Kidney capillary endothelial cell (primary cell): ENCODE measurements around the gene APOL4.
A peak's percentile ranks its signal among the peaks of the same experiment; 100 is the strongest.
"Not testable (repeated sequence)": the region's sequence is repeated elsewhere in the genome, so short reads cannot be mapped to it uniquely, and the experiment has no call there.

Experiments
- DNase-seq: peaks from one replicate; pipeline ENCODE4 v3.0.0-alpha.2; 2018; ENCODE audit warnings: low spot score

APOL4 gene, protein sequence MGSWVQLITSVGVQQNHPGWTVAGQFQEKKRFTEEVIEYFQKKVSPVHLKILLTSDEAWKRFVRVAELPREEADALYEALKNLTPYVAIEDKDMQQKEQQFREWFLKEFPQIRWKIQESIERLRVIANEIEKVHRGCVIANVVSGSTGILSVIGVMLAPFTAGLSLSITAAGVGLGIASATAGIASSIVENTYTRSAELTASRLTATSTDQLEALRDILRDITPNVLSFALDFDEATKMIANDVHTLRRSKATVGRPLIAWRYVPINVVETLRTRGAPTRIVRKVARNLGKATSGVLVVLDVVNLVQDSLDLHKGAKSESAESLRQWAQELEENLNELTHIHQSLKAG

DNA sequence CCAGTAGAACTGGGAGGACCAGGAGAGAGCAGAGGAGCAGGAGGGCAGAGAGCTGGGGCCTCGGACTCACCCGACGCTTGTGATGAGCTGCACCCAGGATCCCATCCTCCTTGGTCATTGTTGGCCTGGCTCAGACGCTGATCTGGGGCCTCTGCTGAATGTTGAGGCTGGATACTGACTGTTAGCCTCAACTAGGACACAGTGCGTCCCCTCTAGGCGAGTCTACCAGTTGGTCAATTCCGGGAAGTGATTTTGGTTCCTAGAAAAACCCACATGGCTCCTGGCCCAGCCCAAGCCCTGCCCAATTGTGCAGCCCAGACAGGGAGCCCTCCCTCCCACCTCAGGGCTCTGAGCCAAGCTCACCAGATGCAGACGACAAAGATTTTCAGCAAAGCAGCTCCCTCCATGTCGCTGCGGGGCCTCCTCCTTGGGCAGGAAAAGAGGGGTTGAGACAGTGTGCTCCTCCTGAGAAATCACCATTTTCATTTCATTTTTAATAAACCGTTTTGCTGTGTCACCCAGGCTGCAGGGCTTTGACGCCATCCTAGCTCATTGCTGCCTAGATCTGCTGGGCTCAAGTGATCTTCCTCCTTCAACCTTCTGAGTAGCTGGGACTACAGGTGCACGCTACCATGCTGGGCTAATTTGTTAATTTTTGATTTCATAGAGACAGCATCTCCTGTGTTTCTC lies at the start of gene APOL4:
Gene APOL4 (minus strand): TSS at position 180 of the 690 bp plus-strand sequence. CDS start 75 bp downstream, at position 105.
- DNase-seq: no peak

DNA sequence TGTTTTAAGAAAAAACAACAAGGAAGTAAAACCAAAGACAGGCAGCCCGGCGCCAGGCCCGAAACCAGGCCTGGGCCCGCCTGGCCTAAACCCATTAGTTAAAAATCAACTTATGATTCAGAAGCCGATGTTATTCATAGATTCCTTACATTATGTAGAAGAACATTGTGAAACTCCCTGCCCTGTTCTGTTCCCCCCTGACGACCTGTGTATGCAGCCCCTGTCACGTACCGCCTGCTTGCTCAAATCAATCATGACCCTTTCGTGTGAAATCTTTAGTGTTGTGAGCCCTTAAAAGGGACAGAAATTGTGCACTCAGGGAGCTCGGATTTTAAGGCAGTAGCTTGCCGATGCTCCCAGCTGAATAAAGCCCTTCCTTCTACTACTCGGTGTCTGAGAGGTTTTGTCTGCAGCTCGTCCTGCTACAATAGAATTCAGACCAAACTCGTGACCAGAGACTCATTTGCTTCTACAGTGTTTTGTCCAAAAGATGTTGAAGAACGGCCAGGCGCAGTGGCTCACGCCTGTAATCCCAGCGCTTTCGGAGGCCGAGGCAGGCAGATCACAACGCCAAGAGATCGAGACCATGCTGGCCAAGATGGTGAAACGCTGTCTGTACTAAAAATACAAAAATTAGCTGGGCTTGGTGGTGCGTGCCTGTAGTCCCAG lies 48.8 kb upstream of the APOL4 start:
- not testable (repeated sequence) for DNase-seq

DNA sequence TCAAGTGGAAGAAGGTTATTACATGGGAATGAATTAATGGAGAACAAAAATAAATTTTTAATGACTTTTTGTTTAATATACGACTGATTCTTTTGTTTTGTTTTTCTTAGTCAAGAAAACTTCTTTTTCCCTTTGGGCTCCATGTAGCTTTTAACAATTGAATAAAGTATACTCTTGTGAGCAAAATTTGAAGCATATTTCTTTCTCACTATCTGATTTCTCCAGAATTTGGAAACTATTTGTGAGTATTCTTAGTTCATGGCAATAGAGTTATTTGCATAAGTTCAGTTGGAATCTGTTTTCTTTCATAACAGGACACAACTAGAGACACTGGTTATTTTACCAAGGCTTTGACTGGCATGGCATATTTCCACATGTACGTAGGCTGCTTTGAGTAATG lies 47.6 kb upstream of the APOL4 start:
- DNase-seq: no peak

DNA sequence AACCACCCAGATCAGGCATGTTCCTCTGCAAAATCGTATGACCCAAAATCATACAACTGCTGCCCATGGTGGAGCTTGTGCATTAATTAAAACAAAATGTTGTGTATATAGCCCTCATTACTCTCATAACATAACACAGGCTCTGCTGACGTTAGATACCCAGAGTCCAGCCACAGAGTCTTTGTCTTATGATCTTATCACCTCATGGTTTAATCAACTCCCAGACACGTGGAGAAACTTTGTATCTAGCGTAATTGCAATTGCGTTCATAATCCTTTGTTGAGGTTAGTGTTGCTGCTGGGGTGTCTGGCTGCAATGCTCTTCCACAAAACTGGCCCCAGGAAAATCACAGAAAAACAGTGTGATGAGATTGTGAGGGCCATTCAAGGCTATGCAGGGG lies 46.3 kb upstream of the APOL4 start:
- DNase-seq: no peak

DNA sequence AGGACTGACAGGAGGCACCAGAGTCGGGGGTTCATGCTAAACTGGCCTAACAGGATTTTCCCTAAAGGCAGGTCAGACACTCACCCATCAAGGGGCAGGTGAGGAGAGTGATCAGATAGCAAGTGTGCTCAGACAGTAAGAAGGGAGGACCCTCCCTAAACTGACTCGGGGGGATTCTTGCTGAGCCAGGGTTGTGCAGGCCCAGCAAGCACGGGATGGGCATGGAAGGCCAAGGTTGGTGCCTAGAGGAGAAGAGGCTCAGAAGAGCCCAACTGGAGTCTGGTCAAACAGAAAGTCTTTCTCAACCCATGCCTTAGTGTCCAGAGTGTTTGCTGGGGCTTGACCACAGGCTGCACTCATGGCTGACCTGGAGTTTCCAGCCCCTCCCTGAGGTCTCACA lies 45.1 kb upstream of the APOL4 start:
- no peak for DNase-seq

DNA sequence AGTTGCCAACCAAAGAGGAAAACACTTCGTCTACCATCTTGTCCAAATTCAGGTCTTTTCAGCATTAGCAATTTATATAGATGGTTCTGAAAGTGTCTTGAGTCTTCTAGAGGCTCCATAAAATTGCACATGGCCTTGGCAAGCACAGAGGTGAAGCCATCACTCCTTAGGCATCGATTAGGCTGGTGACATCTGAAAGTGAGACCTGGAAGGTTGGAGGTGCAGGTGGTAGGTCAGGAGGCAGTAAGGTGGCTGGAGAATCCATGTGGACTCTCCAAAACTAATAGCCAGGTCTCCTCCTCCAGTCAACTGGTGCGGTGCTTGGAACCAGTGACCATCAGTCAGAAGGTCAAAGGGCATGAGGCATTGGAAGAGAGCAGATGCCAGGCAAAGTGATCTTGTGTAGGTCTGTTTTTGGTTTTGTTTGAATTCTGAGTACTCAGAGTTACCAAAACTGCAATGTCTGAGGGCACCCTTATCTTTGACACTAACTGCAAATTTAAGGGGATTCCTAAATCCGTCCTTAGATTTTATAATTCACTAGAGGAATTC lies 44.3 kb upstream of the APOL4 start:
- no peak for DNase-seq

DNA sequence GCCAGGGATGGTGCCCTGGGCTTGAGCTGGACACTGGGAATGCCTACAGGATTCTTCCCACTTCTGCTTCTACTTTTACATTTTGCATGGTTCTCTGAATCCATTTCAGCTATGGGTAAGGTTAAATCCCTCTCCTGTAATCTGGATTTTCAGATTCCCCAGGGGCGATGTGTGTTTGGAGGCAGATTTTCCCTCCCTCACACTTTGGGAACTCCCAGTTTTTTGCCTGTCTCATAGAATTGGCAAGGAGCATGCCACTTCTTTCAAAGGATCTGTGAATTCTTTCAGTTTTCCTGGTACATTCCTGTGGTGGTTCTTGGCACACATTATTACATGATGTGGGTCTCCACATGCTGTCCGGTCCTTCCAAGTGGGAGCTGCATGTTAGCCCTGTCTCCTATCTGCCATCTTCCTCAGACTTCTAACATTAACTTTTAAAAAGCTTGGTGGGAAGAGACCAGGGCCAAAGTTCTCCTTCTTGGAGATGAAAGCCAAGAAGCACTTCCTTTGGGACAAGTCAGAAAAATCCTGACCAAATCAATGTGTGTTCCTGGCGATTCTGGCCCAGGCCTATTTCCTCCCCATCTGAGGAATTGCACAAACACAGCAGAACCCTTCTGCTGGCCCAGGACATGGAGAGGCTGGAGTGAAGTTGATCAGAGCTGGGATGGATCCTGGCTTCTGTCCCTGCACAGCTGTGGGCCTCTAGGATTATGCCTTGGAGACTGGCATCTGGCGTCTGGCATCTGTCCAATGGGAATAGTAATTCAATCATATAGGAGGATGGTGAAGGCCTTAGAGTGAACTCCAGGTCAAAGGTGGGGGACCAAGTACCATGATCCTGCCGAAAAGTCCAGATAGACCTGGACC lies 43.1 kb upstream of the APOL4 start:
- DNase-seq: no peak

DNA sequence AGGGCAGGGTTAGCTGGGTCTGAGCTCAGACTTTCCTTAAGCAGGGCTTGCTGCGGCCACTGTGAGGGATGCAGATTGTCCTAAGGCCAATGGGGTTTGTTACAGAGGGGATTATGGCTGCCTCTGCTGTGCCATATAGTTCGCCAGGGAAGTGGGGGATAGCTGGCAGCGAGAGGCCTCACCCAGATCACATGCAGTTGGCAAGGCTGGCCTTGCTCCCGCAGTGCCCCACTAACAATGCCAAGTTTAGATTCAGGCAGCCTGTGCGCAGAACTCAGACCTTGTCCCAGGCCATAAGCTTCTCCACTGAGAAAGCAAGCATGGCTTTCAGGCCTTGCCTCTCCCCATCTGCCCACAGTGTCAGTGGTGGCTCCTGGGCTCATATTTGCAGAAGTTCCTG lies 42.4 kb upstream of the APOL4 start:
- no peak for DNase-seq

DNA sequence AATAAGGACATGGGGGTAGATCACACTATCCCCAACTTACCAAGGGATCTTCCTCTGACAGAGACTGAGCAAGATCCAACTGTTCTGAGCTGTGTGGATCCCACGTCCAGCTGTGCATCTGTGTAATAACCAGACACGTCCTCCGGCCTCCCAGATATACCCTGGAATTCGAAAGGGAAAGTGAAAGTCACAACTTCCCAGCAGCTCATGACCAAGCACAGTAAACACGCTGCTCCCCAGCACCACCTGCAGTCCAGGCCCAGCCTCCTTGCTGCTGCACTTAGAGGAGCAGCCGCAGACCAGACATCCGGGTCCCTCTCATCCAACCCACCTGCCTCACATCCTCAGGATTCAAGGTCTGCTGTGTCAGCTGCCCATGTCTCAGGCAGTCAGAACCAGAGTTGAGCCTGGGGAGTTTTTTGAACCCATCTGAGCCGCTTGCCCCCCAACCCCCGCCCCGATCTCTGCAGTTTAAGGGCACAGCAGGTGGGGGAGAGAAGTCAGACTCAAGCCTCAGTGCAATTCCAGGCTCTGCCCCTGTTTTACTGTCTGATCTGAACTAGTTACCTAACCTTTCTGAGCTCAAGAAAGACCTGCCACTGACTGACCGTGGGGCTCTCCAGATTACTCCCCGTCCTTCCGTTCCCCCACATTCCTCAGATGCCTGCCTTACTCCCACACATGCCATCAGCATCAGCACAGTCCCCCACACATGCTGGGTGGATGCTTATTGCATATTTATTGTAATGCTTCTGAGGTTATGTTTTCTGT lies 38.0 kb upstream of the APOL4 start, which contains the start of gene APOL2:
Gene APOL2 (minus strand): TSS at position 127 of the 771 bp plus-strand sequence. CDS start 6,365 bp downstream, outside the sequence.
- DNase-seq: peak; percentile 88

DNA sequence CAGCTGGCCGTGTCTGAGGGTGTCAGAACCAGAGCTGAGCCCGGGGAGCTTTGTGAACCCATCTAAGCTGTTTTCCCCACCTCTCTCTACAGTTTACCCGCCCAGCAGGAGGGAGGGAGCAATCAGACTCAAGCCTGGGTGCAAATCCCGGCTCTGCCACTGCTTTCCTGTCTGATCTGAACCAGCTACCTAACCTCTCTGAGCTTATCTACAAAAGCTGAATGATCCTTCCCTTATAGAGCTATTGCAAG lies 37.5 kb upstream of the APOL4 start:
- DNase-seq: no peak

DNA sequence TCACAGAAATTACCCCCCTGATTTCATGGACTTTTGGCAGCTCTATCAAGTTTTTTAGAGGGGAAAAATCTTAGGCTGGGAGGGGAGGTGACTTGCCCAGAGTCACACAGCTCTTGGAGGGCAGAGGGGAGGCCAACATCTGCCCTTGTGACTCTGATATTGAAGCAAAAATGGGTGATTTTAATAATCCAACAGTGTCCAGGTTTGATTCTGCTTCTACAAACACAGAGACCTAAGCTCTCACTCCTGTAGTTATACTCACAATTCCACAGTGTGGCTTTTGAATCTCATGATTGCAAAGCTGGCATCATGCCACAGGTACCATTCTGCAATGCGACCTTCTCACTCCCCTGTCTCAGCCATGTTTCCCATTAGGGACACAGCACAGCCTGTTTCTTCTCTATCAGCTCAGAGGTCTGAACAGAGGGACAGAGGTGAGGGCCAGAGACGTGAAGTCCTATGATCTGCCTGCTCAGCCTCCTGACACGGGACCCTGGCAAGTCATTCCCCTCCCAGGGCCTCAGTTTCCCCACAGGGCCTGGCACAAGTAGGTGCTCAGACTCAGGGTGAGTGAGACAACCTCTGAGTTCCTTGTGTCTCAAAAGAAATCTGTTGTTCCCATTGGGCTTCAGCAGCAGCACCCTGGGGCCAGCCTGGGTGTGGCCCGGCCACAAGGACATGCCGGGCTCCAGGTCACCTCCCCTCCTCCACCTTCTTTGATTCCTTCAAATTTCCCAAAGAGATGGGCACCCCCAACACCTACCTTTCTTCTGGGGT lies 37.0 kb upstream of the APOL4 start:
- DNase-seq: no peak

DNA sequence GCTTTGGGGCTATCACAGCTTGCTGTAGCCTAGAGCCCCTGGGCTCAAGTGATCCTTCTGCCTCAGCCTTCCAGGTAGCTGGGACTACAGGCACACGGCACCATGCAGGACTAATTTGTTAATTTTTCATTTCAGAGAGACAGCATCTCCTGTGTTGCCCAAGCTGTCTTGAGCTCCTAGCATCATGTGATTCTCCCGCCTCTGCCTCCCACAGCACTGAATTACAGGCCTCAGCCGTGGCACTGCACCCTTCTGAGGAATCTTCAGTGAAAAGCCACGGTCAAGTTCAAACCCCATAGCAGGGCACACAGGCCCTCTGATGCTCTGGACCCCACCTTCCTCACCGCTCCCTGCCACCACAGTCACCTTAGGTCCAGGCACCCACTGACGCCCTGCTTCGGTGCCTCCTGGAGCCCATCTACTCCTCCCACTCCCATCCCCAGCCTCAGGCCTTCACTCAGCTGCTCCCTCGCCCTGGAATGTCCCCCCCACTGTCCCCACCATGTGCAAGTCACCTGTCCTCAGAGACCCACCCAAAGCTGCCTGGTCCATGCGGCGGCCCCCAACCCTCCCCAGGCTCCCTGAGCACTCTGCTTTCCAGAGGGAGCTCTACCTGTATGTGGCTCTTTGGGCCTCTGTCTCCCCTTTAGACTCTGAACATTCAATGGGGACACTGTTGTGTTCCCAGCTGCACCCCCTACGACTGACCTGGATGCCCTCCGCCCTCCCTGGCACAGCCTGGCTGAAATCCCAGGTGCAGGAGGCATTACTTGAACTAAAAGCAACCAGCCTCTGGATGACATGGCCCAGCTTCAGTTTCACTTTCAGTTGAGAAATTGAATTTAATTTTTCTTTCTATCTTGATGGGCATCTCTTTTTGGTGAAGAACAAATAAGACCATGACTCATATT lies 36.1 kb upstream of the APOL4 start:
- no peak for DNase-seq

DNA sequence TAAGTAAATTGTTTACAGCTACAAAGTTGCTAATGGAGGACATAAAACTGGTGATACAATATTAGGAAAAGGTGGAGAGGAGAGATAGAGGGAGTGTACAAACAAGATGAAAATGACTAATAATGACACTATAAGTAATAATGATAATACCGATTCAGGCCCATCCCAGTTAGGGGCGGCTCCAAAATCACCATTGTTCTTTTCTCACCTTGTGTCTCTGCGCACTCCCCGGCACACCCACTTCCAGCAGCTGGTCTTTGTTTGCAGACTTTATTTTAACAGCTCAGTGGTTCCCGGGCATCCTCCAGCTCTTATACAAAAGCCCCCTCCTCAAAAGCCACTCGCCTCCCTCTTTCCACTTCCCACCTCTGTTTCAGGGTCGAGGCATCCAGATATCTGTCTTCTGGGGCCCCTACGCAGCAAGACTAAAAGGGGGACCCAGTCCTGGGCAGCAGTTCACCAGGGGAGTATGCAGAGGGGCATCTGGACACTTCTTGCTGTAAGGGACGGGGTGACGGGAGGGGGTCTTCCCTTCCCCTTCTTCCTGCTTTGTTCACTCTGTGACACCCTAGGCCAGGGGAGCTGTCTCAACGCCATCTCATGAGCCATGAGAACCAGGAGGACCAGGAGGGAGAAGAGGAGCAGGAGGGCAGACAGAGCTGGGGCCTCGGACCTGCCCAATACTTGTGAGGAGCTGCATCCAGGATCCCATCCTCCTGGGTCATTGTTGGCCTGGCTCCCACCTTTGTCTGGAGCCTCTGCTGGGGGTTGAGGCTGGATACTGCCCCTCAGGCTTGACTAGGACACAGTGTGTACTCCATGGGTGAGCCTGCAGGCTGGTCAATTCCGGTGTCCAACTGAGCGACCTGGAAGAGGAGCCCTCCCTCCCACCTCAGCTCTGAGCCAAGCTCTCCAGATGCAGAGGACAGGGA lies 35.0 kb upstream of the APOL4 start:
- no peak for DNase-seq

DNA sequence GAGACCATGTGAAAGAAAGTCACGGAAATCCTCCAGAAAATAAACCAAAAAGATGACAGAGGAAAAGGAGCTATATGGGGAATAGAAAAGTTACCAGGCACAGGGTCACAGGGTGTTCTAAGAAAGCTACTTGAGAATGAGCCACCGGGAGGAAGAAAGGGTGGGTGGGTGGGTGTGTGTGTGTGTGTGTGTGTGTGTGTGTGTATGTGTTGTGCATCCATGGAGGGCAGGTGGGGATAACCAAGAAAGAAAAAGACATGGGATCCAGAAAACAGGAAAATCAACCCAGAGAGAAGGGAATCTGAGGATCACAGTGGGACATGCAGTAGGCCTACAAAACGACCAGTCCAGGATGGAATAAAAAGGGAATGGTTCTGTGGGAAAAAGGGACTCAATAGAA lies 34.0 kb upstream of the APOL4 start:
- no peak for DNase-seq

DNA sequence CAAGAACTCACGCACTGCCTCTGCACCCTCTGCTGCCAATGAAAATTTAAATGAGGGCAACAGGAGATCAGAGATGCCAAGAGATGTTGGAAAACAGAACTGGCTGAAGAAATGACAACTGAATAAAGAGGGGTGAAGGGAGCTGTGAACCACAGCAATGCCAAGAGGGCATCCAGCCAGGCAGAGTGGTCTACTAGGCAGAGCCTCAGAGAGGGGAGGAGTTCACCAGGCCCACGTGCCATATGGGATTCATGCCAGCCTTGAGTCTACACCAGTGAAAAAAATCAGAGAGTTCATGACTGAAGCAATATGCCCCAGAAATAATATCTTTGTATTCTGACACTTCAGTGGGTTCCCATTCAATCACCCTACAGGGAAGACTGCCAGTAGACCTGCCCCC lies 33.3 kb upstream of the APOL4 start:
- no peak for DNase-seq

DNA sequence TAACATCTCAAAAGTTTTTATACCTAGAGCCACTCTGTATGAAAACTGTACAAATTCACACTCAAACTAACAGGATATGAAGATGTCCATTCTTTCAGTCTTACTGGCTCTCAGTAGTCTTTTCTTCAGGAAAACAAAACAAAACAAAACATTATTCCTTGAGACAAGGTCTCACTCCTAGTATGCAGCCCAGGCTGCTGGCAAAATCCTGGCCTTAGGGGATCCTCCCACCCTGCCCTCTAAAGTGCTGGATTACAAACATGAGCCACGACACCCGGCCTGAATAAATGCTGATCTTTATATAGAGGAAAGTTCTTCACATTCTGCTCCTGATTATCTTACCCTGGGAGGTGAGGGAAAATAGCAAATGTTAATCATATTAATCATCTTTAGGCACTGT lies 32.6 kb upstream of the APOL4 start:
- no peak for DNase-seq

DNA sequence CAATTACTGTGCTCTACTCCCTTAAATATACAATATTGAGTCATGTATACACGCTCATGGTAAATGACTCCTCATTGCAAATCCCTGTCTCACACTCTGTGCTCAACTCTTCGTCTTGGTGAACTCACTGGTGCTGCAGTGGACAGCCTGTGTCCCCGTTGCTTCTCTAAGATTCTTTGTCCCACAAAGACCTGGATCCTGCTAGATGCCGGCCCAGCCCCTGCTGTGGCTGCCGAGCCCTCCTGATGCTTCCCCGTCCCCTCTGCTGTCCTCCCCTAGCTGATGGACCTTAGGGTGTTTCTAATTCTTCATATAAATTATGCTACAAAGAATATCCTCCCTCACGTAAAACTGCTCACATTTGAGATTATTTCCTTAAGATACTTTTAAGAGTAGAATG lies 32.2 kb upstream of the APOL4 start:
- DNase-seq: no peak

DNA sequence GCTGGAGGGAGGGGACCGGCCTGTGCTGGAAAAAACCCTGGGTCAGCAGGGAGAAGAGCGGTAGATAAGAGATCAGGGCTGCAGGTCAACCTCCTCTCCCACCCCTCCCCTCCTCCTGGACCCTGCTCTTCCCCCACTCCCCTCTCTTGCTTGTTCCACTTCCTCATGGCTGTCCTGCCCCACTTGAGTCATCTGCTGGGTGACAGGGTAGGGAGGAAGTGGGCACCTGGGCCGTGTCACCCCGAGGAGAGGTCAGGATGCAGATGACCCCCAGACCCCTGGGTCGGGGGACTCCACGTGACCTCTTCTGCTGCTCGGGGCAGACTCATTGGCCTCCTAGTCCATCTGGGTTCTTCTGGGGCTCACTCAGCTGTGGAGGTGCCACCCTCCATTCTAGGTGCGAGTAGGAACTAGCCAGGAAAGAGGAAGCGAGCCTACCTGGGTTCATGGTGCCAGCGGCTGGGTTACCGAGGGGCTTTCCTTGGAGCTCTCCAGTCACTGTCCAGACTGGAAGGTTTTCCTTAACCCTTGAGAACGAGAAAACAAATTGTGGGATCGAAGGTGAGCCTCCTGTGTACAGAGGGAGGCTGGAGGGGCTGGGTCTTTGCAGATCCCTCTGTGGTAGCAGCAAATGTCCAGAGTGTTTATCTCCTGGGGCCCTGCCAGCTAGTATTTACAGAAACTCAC lies 31.2 kb upstream of the APOL4 start:
- DNase-seq: no peak
